ENCODE results near the gene GFOD2. TPM values are rescaled to one million over a fixed set of nuclear protein-coding genes. Genes with fewer than 3 reads are reported as not detected.

The GFOD2 gene
- total and polyA plus RNA-seq, 2 of the 13 experiments (the other 11 are each of a cell fraction or from before 2014, with no cell fraction given), result 11.1 to 17.2 TPM

DNA sequence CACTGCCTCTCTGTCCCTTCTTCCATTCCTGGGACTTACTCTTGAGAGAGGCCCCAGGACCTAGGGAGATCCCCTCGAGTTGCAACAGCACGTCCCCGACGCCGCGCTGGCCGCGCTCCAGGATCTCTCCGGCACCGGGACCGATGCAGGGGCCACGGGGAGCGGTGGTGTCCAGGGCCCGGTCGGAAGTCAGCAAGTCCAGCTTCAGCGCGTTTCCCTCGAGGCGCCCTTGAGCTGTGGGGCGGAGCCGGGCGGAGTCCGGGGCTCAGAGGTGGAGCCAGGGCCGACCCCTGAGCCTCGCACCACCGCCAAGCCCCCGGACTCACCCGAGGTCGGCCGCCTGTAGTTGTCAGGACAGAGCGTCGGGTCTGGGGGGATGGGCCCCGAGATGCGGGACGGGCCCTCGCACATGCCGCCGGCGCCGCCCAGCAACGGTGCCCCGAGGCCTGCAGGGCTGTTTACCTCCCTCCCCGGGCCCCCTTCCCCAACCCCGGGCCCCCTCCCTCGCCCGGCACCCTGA lies 53.0 kb downstream of the GFOD2 start (continued):
- TF ChIP-seq ZSCAN21 (CRISPR knock-in tag; IDR thresholded peaks at IDR 0.05; ENCODE audit: borderline replicate concordance) (peak; percentile 82), ZNF800 (CRISPR knock-in tag; IDR thresholded peaks at IDR 0.05) (no peak), FOXA1 (IDR thresholded peaks at IDR 0.05) (no peak), FOXA1 (CRISPR knock-in tag; IDR thresholded peaks at IDR 0.05) (no peak), KLF13 (CRISPR knock-in tag; IDR thresholded peaks at IDR 0.05) (no peak), WIZ (CRISPR knock-in tag; IDR thresholded peaks at IDR 0.05) (no peak), ZNF770 (CRISPR knock-in tag; IDR thresholded peaks at IDR 0.05) (no peak), SNAPC5 (CRISPR knock-in tag; IDR thresholded peaks at IDR 0.05; ENCODE audit: borderline replicate concordance) (no peak), ZNF124 (CRISPR knock-in tag; IDR thresholded peaks at IDR 0.05) (no peak; the same call in 1 of the 2 replicates), ZNF3 (CRISPR knock-in tag; IDR thresholded peaks at IDR 0.05) (no peak), CEBPZ (IDR thresholded peaks at IDR 0.05; ENCODE audit: low read length) (no peak), AHDC1 (CRISPR knock-in tag; IDR thresholded peaks at IDR 0.05; ENCODE audit: borderline replicate concordance) (no peak; the same call in 1 of the 2 replicates), ZSCAN25 (CRISPR knock-in tag; IDR thresholded peaks at IDR 0.05) (no peak), ZSCAN22 (CRISPR knock-in tag; IDR thresholded peaks at IDR 0.05) (no peak), E2F2 (CRISPR knock-in tag; IDR thresholded peaks at IDR 0.05; ENCODE audit: borderline replicate concordance) (no peak)
